Activated naive CD4-positive, alpha-beta T cell treated with anti-CD3 and anti-CD28 coated beads, Interleukin-2, amount 50 U/mL, for 72 hours (primary cell): Measurements from ENCODE around the gene SACM1L. TPM values are rescaled to one million over a fixed set of nuclear protein-coding genes. Genes with fewer than 3 reads are reported as not detected.

Experiments
- total RNA-seq, 2 donors: library from RNA; stranded (reverse); gene quantifications; one replicate each; pipeline ENCODE4 v1.2.3, GENCODE V29; 2022

SACM1L gene
- total RNA-seq, 2 donors from 2014 or later = 61.8 to 99.2 TPM

Other genes with a start within 250 kb of the SACM1L start
- gene LIMD1, start 94.6 kb upstream of the SACM1L start, total RNA-seq = 10 to 100 TPM; 14.9 to 39.6 TPM
- gene SLC6A20, start 107.1 kb downstream of the SACM1L start, total RNA-seq = not detected
- gene LZTFL1, start 152.7 kb downstream of the SACM1L start, total RNA-seq = 1 to 10 TPM; 2.3 to 4.0 TPM
- gene CCR9, start 197.1 kb downstream of the SACM1L start, total RNA-seq = not detected